GM18511 (cell line): Measurements from ENCODE around the gene MRLN.
"Not testable (repeated sequence)": the region's sequence is repeated elsewhere in the genome, so short reads cannot be mapped to it uniquely, and the experiment has no call there.

Experiments used
- ATAC-seq: cut with Tn5 transposase; IDR thresholded peaks from one replicate; pipeline ENCODE4 v1.9.1; 2021; ENCODE audit warnings: mild to moderate bottlenecking, moderate library complexity; ENCODE audit not compliant: unreplicated experiment

Gene MRLN

GRCh38 chr10:59753267-59753666, at the start of gene MRLN:
TSS of gene MRLN (minus strand) at chr10:59753455.
- no peak for ATAC-seq

- ATAC-seq, result no peak
Observed at GRCh38 chr10:59801171-59801570, 47.9 kb upstream of the MRLN start.

- ATAC-seq, result no peak
Observed at GRCh38 chr10:59799421-59799820, 46.2 kb upstream of the MRLN start.

GRCh38 chr10:59793919-59794318, 40.7 kb upstream of the MRLN start:
- no peak for ATAC-seq

- ATAC-seq, result no peak
Observed at GRCh38 chr10:59792812-59793211, 39.6 kb upstream of the MRLN start.

- ATAC-seq, result no peak
Observed at GRCh38 chr10:59791601-59792000, 38.3 kb upstream of the MRLN start.

- ATAC-seq, result not testable (repeated sequence)
Observed at GRCh38 chr10:59790080-59790479, 36.8 kb upstream of the MRLN start.

GRCh38 chr10:59788914-59789313, 35.7 kb upstream of the MRLN start:
- not testable (repeated sequence) for ATAC-seq

GRCh38 chr10:59787032-59787431, 33.8 kb upstream of the MRLN start:
- ATAC-seq, result not testable (repeated sequence)

GRCh38 chr10:59785476-59785875, 32.2 kb upstream of the MRLN start:
- ATAC-seq, result not testable (repeated sequence)

- ATAC-seq, result no peak
Observed at GRCh38 chr10:59781511-59781910, 28.3 kb upstream of the MRLN start.

GRCh38 chr10:59779756-59780533, 26.7 kb upstream of the MRLN start:
- no peak for ATAC-seq

- no peak for ATAC-seq
Observed at GRCh38 chr10:59774451-59774850, 21.2 kb upstream of the MRLN start.

GRCh38 chr10:59773088-59773487, 19.8 kb upstream of the MRLN start:
- ATAC-seq, result no peak

GRCh38 chr10:59771162-59771807, 18.0 kb upstream of the MRLN start:
- ATAC-seq, result no peak

GRCh38 chr10:59770689-59771088, 17.4 kb upstream of the MRLN start:
- no peak for ATAC-seq

- ATAC-seq, result no peak
Observed at GRCh38 chr10:59762505-59762904, 9.2 kb upstream of the MRLN start.

- ATAC-seq, result no peak
Observed at GRCh38 chr10:59757966-59758365, 4.7 kb upstream of the MRLN start.

- no peak for ATAC-seq
Observed at GRCh38 chr10:59754951-59755350, 1.7 kb upstream of the MRLN start.

GRCh38 chr10:59752278-59752940, 846 bp downstream of the MRLN start:
- no peak for ATAC-seq

GRCh38 chr10:59750155-59750945, 2.9 kb downstream of the MRLN start:
- ATAC-seq, result no peak
